HG03108 (cell line): ENCODE measurements around the gene ESR2.

ENCODE experiments used
- ATAC-seq: cut with Tn5 transposase; IDR thresholded peaks from one replicate; pipeline ENCODE4 v1.9.1; 2021; ENCODE audit warnings: moderate library complexity; ENCODE audit not compliant: unreplicated experiment

ESR2 gene

DNA sequence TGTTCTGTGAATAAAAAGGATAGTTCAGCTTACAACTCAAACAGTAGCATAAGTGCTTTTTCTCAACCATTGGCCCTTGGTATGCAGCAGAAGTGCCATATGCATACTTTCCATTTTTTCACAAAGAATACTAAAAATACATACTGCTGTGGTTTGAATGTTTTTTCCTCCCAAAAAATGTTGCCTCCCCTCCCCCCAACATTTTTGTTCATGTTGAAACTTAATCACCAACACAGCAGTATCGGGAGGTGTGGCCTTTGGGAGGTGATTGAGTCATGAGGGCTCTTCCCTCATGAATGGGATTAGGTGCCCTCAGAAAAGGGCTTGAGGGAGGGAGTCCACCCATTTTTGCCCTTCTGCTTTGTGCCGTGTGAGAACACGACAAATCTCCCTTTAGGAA, 198.6 kb downstream of the ESR2 start:
- ATAC-seq, result no peak

DNA sequence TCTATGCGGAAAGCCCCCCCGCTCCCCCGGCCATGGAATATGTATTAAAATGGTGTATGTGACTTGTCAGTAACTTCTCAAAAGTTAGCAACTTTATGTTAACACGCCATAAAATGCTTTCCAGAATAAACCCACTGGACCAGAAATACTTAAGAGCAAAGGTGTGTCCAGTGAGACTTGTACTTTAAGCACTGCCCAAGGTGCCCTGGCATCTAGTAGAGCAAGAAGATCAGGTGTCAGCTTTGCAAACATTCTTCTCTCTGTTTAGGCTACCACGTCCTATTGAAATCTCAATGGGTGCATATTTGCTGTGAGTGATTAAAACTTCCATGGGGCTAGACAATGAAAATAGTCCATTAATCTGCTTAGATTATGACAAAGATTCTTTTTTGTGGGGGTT, 201.2 kb downstream of the ESR2 start:
- no peak for ATAC-seq

DNA sequence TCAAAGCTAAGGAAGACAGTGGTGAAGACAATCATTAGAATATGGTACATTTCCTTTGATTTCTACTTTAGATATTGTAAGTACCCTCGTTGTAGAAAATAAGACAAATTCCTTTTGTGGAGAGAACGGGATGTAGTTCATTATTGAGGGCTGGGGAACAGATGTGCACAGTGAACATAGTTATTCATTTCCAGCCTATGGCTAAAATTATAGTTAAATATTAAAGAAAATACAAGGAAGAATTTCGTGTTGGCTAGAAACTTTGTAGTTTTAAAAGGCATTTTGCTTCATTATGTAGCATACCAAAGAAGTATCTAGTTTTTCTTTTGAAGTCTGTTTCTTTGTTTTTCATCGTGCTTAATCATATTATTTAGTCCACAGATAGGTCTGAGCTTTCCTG, 201.8 kb downstream of the ESR2 start:
- ATAC-seq, result no peak

DNA sequence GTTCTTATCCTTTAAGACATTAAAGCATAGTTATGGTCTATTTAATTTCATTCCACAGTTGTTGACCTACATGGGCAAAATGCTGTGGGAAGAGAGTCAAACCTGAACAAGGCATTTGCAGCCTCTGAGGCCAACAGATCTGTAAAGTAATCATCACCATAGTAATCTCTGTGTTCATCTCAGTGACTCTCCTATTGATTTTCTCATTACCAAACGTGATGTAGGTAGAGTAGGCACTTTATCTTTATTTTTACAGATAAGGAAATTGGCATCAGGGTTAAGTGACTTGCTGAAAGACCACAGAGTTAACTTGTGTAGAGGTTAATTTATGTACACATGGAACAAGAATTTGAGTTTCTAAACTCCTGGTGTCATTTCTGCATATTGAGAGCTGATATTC, 203.0 kb downstream of the ESR2 start:
- no peak for ATAC-seq

DNA sequence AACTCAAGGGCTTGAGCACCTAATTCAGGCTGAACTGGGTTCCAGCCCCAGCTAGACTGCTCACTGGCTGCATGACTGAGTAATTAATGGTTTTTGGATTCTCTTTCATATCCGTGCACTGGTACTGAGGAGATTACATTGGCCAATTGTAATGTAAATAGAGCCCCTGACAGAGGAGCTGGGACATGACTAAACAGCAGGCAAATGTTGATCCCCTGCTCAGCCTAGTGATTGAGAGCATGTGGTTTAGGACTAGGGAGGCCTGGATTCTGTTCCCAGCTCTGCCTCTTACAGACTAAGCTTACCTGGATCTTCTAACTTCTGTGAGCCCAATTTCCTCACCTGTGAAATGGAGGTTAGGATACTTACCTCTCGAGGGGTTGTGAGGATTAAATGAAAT, 204.3 kb downstream of the ESR2 start:
- ATAC-seq, result no peak

DNA sequence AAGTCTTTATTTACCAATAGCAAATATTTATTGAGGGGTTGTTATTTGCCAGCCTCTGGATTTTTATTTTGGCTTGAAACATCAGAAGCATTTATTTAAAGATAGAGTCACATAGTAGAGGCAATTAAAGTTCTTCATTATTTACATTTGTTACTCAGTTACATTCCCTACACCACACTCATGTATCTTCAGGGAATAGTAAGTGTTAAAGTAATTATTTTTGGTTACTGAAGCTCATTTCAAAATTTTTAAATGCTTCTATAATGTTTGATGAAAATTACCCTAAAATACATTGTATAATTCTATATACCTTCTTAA, 205.6 kb downstream of the ESR2 start:
- ATAC-seq, result no peak

DNA sequence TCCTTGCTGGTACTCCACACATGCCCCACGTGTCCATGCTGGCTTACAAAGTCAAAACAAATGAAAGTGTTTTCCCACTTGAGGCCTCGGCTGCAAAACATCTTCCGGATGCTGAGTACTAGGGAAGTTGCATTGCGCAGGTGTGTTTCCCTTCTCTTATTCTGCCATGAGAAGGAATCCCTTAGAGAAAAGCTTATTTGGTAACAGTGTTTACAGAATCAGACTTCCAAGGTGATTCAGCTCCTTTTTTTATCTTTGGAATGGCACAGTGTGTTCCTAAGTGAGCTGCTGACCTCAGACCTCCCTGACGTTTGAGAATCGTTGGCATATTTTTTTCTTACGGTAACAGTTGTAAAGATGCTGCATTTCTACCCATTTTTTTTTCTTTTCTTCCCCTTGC, 211.3 kb downstream of the ESR2 start:
- no peak for ATAC-seq

DNA sequence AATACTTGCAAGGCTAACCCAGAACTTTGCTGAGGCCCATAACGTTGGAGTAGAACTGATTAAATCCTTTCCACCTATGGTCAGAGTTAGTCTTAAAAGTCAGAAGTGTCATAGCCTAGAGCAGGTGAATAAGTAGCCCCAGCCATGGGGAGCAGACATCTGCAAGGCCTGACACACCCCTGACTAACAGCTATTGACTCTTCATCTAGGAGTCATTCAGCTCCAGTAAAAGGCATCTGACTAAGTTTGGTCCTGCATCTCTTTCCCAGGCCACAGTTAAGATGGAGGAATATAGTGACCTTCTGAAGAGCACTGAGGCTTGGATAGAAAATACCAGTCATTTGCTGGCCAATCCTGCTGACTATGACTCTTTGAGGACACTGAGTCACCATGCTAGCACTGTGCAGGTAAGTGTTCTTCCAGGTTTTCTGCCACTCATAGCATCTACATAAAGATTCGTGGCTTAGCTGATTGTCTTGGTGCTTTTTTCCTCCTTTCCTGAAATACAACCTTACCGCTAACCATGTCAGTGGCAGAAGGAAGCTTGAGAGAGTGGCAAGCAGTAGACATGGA, 212.9 kb downstream of the ESR2 start:
- no peak for ATAC-seq

DNA sequence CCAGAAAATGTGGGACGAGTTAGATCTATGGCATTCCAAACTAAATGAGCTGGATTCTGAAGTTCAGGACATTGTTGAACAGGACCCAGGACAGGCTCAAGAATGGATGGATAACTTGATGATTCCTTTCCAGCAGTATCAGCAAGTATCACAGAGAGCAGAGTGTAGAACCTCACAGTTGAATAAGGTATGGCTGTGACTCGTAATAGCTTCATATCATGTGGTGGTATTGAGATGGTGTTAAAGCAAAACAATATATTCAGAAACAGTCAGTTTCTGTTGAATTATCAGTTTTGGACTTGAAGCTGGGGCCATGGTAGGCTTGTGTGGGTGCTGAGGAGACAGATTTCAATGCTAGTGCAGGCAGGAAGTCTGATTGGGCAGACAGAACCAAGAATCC, 213.7 kb downstream of the ESR2 start:
- no peak for ATAC-seq

DNA sequence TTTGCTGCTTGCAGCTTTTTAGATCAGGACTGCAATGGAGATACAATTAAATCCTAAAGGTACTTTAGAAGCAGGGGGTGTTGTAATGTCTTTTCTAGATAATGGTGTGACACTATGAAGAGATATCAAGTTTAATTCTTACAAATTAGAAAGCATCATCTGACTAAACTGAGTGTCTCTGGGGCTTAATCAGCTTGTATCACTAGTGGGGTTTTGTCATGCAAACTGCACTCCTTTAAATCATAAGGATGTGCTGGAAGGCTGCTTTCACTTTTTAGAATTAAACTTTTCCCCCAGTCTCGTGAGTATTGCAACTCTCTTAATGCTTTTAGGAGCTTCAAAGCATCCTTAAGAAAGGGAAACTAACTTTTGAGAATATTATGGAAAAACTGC, 218.6 kb downstream of the ESR2 start:
- ATAC-seq, result no peak

DNA sequence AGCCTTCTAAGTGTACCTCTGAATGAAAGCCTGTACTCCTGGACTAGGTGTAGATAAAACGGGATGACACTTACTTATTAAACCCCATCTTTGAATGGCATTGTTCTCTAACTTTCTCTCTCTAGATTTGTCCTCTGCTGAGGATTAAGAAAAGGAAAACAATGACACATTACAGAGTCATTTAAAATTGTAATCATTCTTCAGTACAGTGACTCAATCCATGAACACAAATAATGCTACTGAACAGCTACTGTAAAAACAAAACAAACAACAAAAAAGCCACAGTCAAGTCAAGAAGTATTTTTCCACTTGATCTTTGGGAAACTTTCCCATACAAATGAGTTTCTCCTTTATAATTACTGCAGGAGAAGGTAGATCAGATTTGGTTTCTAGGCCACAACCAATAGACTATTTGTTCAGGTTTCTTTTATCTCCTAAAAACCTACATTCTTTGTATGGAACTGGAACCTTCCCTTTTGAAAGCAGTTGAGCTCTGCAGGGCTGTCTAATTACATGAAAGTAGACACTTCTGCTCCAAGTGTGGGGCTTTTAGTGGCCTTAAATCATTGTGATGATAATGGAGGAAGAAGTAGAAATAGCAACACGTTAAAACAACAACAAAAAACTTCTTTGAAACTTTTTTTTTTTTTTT, 219.1 kb downstream of the ESR2 start:
- ATAC-seq, result no peak

DNA sequence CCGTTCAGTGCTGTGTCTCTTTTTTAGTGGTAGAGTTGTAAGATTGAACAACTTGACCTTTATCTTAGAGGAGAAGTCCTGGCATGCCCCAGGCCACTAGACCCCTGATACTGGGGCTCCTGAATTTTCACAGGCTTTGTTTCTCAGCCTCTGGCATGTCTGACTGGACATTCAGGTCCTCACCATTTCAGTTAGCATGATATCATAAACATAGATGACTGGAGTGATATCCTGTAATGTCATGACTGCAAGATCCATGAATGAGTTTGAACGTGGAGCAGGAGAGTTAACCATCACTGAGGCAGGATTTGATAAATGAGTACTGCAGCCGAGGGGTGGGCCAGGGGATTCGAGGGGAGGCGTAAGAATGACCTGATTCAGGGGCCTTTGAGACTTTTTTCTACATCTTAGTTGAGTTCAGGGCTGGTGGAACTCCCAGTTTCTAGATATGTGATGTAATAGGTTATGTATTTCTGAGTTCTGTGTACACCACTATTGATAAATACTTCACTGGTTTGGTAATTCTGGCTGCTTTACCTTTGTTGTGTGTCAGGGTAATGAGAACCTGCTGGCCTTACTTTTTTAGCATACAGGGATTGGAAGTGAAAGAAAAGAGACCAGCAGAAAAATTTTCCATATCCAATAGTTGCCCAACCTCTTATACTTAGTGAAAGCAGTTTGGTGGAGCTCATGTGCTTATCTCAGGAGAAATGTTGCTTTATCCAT, 224.4 kb downstream of the ESR2 start:
- no peak for ATAC-seq

DNA sequence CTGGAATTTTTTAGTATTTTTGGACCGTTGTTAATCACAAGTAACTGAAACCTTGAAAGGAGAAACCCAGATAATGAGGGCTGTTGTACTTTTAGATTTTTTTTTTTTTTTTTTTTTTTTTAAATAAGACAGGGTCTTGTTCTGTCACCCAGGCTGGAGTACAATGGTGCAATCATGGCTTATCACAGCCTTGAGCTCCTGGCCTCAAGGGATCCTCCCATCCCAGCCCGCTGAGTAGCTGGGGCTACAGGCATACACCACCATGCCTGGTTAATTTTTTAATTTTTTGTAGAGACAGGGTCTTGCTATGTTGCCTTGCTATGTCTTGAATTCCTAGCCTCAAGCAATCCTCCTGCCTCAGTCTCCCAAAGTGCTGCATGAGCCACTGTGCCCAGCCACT, 229.7 kb downstream of the ESR2 start:
- no peak for ATAC-seq

DNA sequence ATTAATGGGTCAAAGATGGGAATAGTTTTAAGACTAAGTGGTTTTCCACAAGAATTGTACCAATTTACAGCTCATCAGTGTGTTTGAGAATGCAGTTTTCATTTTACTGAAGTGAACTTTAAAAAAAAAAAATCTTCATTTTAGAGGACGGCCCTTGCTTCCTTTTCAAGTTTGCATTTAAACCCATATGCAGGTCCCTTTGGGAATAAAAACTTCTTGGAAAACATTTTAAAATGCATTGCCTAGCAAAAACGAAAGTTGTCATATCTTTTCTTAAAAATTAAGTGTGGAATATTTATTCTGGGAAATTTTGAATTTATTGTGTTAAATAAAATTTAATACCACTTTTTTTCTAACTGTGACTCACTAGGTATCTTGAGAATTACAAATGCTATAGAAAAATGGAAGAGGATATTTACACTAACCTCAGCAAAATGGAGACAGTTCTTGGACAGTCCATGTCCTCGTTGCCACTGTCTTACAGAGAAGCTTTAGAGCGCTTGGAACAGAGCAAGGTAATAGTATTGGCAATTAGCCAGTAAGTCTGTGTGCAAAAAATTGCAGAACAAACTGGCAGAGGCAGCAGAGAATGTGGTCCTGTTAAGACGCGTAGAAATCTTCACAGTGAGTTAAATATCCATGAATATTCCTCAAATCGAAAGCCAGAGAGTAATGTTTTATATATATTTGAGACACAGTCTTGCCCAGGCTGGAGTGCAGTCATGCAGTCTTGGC, 231.6 kb downstream of the ESR2 start:
- ATAC-seq, result no peak

DNA sequence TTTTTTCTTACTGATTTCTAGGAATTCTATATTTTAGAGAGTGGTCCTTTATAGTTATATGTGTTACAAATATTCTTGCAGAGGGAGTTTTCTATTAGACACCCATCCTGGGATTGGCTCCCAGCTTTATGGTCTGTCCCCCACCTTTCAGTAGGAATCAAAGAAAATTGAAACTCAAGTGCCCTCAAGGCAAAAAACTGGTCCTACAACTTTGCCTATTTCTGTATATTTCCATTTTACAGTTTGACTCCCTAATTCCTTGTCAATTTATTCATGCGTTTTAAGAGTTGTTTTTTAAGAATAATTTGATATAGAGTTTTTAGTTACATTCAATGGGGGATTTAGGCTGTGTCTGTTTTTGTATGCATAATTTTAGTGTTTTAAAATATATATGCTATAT, 232.5 kb downstream of the ESR2 start:
- ATAC-seq, result no peak

DNA sequence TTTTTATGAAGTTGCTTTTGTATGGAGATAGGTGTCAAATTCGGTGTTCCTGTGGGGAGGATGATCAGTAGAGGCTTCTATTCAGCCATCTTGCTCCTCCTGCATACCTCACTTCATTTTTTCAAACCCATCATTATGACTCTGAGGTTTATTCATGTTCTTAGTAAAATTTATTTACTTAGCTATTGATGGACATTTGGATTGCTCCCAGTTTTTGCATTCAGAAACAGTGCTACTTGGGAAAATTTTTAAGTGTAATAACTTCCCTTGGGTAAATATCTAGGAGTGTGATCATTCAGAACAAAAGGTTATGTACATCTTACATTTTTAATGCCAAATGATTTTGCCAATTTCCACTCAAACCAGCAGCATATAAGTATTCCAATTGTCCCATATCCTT, 233.1 kb downstream of the ESR2 start:
- ATAC-seq, result no peak

DNA sequence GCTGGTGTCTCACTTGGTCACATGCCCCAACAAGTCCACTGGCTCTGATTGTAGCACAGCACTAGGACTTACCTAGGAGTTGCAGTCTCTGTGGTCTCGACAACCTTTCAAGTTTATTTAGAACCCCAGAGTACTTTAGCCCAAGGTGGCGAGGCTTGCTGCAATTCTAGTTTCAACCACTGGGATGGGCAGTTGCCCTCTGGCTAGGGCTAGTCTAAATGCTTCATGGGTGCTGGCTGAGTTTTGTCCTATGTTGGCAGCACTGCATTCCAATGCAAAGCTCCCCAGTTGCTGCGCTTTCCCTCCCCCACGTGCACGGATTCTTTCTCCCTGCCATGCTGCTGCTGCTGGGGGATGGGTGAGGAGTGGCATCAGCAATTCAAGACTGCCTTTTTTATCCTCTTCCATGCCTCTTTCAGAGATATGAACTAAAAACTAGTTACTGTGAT, 233.5 kb downstream of the ESR2 start:
- ATAC-seq, result no peak

DNA sequence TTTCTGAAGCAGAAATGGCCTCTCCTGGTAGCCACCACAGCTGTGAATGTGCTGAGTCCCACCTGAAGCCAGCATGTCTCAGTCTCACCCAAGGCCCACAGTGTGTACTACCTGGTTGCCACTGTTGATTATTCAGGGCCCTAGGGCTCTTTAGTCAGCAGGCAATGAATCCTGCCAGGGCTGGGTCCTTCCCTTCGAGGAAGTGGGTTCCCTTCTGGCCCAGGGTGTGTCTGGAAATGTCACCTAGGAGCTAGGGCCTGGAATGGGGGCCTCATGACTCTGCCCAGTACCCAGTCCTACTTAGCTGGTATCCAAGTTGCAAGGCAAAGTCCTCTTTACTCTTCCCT, 234.0 kb downstream of the ESR2 start:
- ATAC-seq, result no peak

DNA sequence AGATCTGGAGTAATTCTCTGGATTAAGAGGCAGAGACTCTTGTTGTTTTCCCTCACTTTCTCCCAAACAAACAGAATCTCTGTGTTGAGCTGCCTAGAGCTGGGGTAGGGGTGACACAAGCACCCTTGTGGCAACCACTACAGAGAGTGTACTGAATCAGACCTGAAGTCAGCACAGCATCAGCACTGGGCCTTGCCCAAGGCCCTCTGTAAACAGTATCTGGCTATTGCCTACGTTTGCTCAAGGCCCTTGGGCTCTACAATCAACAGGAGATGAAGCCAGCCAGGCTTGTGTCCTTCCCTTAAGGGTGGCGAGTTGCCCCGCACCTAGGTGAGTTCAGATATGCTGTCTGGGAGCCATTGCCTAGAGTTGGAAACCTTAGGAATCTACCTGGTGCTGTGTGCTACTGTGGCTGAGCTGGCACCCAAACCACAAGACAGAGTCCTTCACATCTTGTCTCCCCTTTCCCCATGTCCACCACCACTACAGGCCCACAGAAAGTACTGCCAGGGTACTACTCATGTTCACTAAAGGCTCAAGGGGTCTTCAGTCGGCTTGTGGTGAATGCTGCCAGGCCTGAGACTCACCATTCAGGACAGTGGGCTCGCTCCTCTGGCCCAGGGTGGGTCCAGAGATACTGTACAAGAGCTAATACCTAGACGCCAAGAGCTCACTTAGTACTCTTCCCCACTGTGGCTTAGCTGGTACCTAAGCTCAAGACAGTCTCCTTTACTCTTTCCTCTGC, 234.5 kb downstream of the ESR2 start:
- ATAC-seq, result no peak

DNA sequence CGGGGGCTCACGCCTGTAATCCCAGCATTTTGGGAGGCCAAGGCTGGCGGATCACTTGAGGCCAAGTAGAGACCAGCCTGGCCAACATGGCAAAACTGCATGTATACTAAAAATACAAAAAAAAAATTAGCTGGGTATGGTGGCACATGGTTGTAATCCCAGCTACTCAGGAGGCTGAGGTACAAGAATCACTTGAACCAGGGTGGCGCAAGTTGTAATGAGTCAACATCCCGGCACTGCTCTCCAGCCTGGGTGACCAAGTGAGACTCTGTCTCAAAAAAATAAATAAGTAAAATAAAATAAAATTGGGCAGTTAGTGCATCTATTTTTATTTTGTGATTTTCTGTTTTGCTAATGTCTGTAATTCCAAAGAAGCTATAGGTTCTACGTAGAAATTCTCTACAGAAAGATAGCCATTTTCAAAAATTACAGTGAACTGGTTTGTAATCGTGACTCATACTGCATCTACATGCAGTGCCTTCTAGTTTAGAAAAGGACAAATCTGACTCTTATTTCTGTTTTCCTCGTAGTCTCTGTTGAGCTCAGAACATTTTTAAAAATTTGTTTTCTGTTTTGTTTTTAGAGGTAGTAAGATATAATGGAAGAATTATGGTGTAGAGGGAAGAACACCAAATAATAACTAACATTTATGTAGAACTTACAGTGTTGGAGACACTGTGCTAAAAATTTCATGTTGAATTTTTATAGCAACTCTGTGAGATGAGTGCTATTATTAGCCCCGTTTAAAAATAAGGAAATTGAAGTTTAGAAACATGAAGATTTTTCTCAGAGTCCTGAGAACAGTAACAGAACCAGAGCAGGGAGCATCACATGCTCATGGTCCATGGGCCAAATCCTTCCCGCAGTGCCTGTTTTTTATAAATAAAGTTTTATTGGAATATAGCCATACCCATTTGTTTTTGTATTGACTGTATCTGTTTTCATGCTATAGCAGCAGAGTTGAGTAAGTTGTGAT, 240.2 kb downstream of the ESR2 start:
- ATAC-seq, result no peak
